HEK293T (cell line): ENCODE measurements around the gene TCF21.

Experiments used
- FOXA1 ChIP-seq: fragments of 450-650 bp; IDR thresholded peaks from 2 replicates; pipeline ENCODE4 v1.6.1; 2016; ENCODE audit warnings: mild to moderate bottlenecking
- FOXK2 ChIP-seq: fragments of 450-650 bp; IDR thresholded peaks from 2 replicates; pipeline ENCODE4 v1.6.1; 2016; ENCODE audit warnings: mild to moderate bottlenecking
- SUZ12 ChIP-seq: fragments of 450-650 bp; IDR thresholded peaks from 2 replicates; pipeline ENCODE4 v1.6.1; 2016; ENCODE audit warnings: mild to moderate bottlenecking

GRCh38 chr6:133854041-133854363 lies 34.9 kb upstream of the TCF21 start:
- TF ChIP-seq FOXA1, result no peak
- no peak for TF ChIP-seq SUZ12
- TF ChIP-seq FOXK2, result no peak
